ENCODE data around the gene CAPN2. TPM values are rescaled to one million over a fixed set of nuclear protein-coding genes. Genes with fewer than 3 reads are reported as not detected.

Gene CAPN2
- total RNA-seq, 1 donor from 2014 or later: 253 TPM

GRCh38 chr1:223712850-223713474, 623 bp downstream of the CAPN2 start:
- TF ChIP-seq CTCF (IDR thresholded peaks at IDR 0.05): no peak
- no peaks in the 10 kb centered on the region for H3K27me3 ChIP-seq (ENCODE audit: low read depth)

GRCh38 chr1:223713546-223714420, 1.4 kb downstream of the CAPN2 start:
- Histone ChIP-seq H3K27ac (peak overlapping the region; percentile 100), H3K4me1 (peaks cover 69% of the 10 kb centered on the region), H3K9me3 (no peaks in the 10 kb centered on the region), H3K27me3 (ENCODE audit: low read depth) (no peaks in the 10 kb centered on the region), H3K4me3 (peak overlapping the region; percentile 88), H3K36me3 (peaks cover 19% of the 10 kb centered on the region)
- DNase-seq (no peak), ATAC-seq (peak in 1 of 2 donors; percentile 20)
- intact Hi-C loops (cut with DNase I): loop anchor here (5.0 kb wide), 1 partner anchor 34 kb away; no protein-coding TSS in a partner anchor
- no peak for TF ChIP-seq CTCF (IDR thresholded peaks at IDR 0.05)

More at GRCh38 chr1:223712850-223713474, 623 bp downstream of the CAPN2 start:
- H3K27ac ChIP-seq: peak overlapping the region; percentile 100
- H3K9me3 ChIP-seq: no peaks in the 10 kb centered on the region
- H3K4me3 ChIP-seq: peak overlapping the region; percentile 88
- H3K4me1 ChIP-seq: peaks cover 71% of the 10 kb centered on the region
- intact Hi-C loops (cut with DNase I): loop anchor here (5.0 kb wide), 1 partner anchor 34 kb away; no protein-coding TSS in a partner anchor
- ATAC-seq (peak; percentile 69 to 72), DNase-seq (peak; percentile 67)
- H3K36me3 ChIP-seq: peaks cover 10% of the 10 kb centered on the region

GRCh38 chr1:223714421-223714724, 2.0 kb downstream of the CAPN2 start:
- Histone ChIP-seq H3K4me1 (peaks cover 73% of the 10 kb centered on the region), H3K4me3 (peak overlapping the region; percentile 88)
- no peak for ATAC-seq

GRCh38 chr1:223714849-223715603, 2.7 kb downstream of the CAPN2 start:
- H3K27me3 ChIP-seq (ENCODE audit: low read depth): no peaks in the 10 kb centered on the region
- TF ChIP-seq CTCF (IDR thresholded peaks at IDR 0.05): no peak
- intact Hi-C loops (cut with DNase I): loop anchor here (5.0 kb wide), 1 partner anchor 32 kb away; no protein-coding TSS in a partner anchor
- H3K4me3 ChIP-seq: peak overlapping the region; percentile 88
- peak overlapping the region; percentile 73 for H3K27ac ChIP-seq
- peaks cover 79% of the 10 kb centered on the region for H3K4me1 ChIP-seq
- peak in 1 of 2 donors; percentile 17 for ATAC-seq
- H3K36me3 ChIP-seq: peaks cover 31% of the 10 kb centered on the region
- peak; percentile 53 for DNase-seq
- no peaks in the 10 kb centered on the region for H3K9me3 ChIP-seq

More at GRCh38 chr1:223714421-223714724, 2.0 kb downstream of the CAPN2 start:
- H3K27ac ChIP-seq: peak overlapping the region; percentile 73
- H3K27me3 ChIP-seq (ENCODE audit: low read depth): no peaks in the 10 kb centered on the region
- H3K36me3 ChIP-seq: peaks cover 25% of the 10 kb centered on the region
- H3K9me3 ChIP-seq: no peaks in the 10 kb centered on the region
- no peak for DNase-seq
- intact Hi-C loops (cut with DNase I): loop anchor here (5.0 kb wide), 1 partner anchor 33 kb away; no protein-coding TSS in a partner anchor
- no peak for TF ChIP-seq CTCF (IDR thresholded peaks at IDR 0.05)

GRCh38 chr1:223715604-223716172, 3.3 kb downstream of the CAPN2 start:
- ATAC-seq (no peak), DNase-seq (no peak)
- TF ChIP-seq CTCF (IDR thresholded peaks at IDR 0.05): no peak
- H3K4me3 ChIP-seq: peak overlapping the region; percentile 88
- peaks cover 86% of the 10 kb centered on the region for H3K4me1 ChIP-seq
- H3K27me3 ChIP-seq (ENCODE audit: low read depth): no peaks in the 10 kb centered on the region
- peak overlapping the region; percentile 73 for H3K27ac ChIP-seq
- H3K36me3 ChIP-seq: peaks cover 38% of the 10 kb centered on the region
- intact Hi-C loops (cut with DNase I): no loop called here
- no peaks in the 10 kb centered on the region for H3K9me3 ChIP-seq

Measured in lower lobe of right lung (tissue), 2 donors.